Nucleus accumbens (tissue), 56 donors: ENCODE data around the gene RNU7-1.

ENCODE experiments used
- DNase-seq, 56 donors: peaks; one replicate each; lab custom pipeline; 2025; lab: John Stamatoyannopoulos, UW

The RNU7-1 gene

GRCh38 chr12:6952121-6952862 lies 8.7 kb downstream of the RNU7-1 start:
- no peak for DNase-seq

- DNase-seq = no peak
Measured at GRCh38 chr12:6952863-6953441, 9.3 kb downstream of the RNU7-1 start.

- peak in 14 of 56 donors; percentile 12 to 61 (median 38) for DNase-seq
Measured at GRCh38 chr12:6953442-6954315, 10.1 kb downstream of the RNU7-1 start.

- DNase-seq = no peak
Measured at GRCh38 chr12:6954316-6955107, 10.9 kb downstream of the RNU7-1 start.

GRCh38 chr12:6955108-6956020 lies 11.7 kb downstream of the RNU7-1 start:
- no peak for DNase-seq

DNA sequence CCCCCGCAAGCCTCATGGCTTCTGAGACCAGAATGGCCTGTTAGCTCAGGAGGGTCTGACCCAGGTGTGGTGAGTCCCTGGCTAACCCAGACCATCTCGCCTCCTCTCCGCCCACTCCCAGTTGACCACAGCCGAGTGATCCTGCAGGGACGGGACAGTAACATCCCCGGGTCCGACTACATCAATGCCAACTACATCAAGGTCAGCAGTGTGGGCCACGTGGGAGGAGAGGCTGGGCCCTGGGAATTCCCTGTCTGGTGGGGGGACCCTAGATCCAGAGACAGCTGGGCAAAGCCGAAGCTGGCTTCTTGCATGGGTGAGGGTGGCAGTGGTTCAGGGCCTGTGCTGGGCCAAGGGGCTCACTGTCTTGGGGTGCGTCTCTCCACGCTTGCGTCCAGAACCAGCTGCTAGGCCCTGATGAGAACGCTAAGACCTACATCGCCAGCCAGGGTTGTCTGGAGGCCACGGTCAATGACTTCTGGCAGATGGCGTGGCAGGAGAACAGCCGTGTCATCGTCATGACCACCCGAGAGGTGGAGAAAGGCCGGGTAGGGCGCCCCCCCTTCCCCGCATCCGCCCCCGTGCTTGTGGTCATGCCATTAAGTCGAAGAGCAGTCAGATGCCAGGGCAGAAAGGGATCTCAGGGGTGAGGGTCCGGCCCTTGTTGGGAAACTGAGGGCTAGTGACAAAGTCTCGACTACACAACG lies 12.6 kb downstream of the RNU7-1 start:
- no peak for DNase-seq

DNA sequence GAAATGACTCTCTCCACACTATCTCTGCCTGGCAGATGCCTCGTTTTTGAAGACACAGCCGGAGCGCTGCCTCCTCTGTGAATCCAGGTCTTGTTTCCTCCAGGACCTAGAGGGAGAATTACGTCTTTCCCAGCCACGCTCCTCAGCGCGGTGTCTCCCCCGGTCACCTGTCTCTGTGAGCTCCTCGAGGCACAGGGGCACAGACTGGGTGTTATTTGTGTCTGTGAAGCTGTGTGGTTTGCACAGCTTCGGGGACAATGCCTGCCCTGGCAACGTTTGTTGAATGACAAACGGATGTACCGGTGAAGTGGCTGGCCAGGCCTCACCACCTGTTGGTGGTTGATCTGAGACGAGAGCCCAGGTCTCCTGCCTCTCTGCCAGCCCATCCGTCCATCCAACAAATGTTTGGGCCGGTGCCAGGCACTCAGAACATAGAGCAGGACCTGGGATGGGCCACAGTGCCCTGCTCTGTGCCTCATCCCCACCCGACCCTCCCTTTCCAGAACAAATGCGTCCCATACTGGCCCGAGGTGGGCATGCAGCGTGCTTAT lies 13.6 kb downstream of the RNU7-1 start:
- DNase-seq = no peak

DNA sequence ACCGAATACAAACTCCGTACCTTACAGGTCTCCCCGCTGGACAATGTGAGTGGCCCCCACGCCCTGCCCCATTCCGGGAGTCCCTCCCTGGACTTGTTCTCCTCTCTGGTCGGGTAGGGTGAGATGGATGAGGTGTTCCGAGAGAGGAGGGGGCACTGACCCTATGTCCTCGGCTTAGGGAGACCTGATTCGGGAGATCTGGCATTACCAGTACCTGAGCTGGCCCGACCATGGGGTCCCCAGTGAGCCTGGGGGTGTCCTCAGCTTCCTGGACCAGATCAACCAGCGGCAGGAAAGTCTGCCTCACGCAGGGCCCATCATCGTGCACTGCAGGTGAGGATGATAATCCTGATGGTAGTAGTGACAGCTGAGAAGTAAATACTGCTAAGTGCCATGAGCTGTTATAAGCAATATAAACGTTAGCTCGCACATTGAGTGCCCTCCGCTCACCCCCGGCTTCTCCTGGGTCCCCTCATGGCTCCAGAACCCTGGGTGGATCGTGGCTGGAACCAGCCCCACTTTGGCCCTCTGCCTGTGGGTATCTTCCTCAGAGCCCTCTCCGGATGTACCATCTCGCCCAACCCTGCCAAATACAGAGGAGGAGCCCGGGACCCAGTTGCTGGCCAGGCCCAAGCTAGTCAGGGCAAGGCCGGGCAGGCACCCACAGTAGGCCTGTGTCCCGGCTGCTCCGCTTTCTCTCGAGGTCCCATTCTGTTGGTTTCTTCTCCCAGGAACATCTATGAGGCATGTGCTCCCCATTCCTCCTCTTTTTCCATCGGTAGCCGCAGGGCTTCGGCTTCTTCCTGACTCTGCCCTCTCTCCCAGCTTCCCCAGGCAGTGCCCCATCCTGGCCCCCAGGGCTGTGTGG lies 14.4 kb downstream of the RNU7-1 start:
- no peak for DNase-seq

- DNase-seq = no peak
Measured at GRCh38 chr12:6958609-6959057, 15.0 kb downstream of the RNU7-1 start.

DNA sequence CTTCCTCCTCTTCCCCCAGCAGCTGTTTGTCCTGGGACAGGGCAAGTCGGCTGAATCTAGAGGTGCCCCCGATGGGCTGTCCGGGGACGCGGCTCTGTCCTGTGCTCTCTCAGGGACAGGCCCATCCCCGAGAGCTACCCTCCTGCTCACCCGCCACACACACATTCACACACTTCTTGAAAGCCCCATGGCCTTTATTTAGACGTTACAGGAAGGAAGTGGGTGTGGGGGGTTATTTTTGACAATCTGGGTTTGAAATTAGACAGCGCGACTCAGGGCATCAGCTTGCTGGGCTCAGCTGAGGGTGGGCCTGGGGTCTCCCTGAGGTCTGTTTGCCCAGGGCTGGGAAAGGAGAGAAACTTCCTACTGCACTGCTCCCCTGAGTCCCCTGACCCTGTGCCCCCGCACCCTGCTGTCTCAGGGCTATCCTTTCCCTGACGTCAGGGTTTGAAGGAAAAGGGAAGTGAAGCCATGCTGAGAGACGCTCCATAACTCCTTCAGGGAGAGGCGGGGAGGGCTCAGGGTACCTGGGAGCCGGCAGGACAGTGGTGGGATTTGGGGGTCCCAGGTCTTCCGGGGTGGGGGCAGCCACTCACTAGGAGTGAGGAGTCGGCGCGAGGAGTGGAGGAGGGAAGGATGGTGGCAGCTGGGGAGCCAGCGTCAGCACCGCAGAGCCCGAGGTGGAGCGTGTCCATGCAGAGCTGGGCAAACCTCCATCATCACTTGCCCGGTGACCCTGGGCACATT lies 15.6 kb downstream of the RNU7-1 start:
- peak in 3 of 56 donors; percentile 20 to 33 (median 26) for DNase-seq

DNA sequence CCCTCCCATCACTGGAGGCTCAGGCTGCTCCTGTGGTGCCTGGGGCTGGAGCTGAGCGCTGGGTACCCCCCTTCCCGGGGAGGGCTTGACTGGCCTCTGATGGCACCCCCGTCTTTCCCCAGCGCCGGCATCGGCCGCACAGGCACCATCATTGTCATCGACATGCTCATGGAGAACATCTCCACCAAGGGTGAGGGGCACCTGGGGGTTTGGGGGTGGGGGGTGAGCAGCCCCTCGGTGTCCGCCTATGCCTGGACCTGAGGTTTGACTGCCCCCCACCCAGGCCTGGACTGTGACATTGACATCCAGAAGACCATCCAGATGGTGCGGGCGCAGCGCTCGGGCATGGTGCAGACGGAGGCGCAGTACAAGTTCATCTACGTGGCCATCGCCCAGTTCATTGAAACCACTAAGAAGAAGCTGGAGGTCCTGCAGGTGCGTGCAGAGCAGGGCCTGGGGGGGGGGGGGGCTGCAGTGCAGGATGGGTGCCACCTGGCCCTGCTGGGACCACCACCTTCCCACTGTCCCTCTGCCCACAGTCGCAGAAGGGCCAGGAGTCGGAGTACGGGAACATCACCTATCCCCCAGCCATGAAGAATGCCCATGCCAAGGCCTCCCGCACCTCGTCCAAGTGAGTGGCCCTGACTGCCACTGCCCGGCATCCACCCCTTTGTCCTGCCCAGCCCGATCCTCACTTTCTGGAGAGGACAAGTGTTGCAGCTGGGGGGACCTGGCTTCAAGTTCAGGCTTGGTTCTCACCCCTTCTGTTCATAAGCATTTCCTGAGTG lies 16.4 kb downstream of the RNU7-1 start:
- no peak for DNase-seq

DNA sequence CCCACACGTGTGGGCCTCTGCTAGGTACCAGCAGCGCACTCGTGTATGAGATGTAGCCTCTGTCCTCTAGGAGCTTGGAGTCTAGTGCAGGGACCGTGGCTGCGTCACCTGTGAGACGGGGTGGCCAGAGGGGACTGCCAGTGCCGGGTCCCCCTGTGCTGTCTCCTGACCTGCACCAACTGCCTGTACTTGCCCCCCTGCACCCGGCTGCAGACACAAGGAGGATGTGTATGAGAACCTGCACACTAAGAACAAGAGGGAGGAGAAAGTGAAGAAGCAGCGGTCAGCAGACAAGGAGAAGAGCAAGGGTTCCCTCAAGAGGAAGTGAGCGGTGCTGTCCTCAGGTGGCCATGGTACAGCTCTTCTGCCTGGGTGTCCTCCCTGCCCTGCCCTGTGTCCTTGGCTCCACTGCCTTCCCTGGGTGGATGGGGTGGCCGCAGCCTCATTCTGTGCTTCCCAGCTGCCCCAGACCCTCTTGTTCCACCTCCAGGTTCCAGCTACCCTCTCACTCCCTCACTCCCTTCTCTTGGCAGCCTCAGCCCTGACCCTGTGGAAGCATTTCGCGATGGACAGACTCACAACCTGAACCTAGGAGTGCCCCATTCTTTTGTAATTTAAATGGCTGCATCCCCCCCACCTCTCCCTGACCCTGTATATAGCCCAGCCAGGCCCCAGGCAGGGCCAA lies 17.1 kb downstream of the RNU7-1 start:
- no peak for DNase-seq

DNA sequence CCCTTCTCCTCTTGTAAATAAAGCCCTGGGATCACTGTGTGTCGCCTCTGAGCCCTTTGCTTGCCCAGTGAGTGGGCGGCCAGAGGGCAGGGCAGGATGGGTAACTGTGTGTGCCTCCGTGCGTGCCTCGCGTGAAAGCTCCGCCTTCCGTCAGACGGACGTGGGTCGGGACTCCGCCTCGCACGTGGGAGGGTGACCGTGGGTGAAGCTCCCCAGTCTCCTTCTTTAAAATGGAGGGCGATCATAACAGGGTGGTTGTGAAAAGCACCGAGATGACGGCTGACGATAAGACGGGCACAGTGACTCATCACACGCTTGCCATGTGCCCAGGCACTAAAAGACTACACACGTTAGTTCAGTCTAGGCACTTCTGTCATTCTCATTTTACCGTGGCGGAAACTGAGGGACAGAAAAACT lies 17.7 kb downstream of the RNU7-1 start:
- peak in 31 of 56 donors; percentile 16 to 84 (median 55) for DNase-seq

DNA sequence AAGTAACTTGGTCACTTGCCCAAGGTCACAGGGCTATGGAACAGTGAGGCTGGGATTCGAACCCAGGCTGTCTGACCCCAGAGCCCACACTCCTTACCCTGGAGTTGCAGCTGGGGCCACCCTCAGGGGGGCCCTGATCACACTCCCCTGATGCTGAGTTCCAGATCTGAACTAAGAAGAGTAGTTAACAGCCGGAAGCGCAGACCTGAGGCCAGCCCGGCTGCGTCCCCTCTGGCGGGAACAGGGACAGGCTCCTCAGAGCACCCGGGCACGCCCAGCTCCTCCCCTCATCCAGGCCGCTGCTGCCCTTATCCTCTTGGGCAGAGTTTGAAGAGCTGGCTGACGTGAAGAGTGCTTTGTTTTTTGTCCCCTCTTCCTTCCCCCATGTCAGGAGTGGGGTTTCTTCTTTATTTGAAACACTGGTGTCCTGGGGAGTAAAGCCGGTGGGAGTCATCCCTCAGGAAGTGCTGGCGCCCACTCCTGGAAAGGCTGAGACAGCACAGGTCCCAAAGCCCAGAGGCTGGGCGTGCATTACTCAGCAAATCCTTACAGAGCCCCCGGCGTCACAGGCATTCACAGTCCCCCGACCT lies 18.2 kb downstream of the RNU7-1 start:
- peak in 8 of 56 donors; percentile 13 to 41 (median 18) for DNase-seq
